ENCODE data around the gene SLC17A4.
"Not testable (repeated sequence)": the region's sequence is repeated elsewhere in the genome, so short reads cannot be mapped to it uniquely, and the experiment has no call there.

SLC17A4 gene

GRCh38 chr6:25754535-25754934 is at the start of gene SLC17A4:
Gene SLC17A4 (plus strand): TSS chr6:25754742. CDS start chr6:25761963, 7,221 bp downstream.
- no peak for DNase-seq (ENCODE audit: low read depth in 2 of 2)

GRCh38 chr6:25706314-25707014 is 48.1 kb upstream of the SLC17A4 start:
- no peak for DNase-seq (ENCODE audit: low read depth in 2 of 2)

DNA sequence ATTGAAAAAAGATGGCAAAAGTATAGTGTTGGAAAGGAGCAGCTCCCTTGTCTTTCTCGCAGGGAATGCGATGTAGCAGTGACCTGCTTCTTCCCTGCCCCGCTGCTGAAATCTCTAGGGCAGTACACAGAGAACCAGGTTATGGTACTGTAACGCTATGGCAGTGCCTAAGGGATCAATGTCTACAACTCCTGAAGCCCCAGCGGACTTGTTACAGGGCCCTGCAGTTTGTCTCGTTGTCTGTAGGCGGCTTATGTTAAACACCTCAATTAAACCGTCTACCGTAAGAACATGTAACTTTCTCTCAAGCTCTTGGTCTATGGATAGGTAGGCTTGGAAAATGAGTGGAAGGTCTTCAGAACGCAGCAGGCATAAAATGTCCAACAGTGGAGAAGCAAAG is 44.8 kb upstream of the SLC17A4 start:
- no peak for DNase-seq (ENCODE audit: low read depth in 2 of 2)

DNA sequence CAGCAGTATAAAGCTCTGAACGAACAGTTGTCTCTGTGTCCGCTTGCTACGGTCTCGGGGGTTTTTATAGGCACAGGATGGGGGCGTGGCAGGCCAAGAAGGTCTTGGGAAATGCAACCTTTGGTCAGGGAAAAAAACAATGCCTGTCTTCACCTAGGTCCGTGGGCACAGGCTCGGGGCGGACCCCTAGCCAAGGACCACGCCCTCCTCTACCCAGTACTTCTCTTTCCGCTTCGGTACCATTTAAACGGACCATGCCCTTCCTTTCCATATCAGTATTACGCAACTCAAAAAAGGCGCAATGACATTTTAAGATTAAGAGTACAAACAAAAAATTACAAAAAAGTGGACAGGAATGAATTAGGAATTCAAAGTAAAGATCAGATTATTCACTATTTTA is 44.3 kb upstream of the SLC17A4 start:
- no peak for DNase-seq (ENCODE audit: low read depth in 2 of 2)

DNA sequence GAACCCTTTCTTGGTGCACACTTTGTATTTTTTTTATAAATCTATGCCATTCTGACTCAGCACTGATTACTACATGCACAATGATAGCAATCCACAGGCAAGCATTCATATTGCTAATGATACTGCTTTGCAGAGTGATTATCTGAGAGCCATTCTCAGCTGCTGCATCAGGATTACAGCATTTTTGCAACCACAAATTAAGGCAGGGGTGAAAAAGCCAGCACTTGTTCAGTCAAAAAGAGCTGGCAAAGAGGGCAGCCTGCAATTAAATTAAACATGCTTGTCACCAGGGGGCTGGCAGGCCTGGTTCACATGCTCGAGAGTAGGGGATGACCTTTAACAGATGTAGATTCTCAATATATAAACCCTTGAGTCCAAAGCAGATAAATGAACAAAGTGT is 40.7 kb upstream of the SLC17A4 start:
- no peak for DNase-seq (ENCODE audit: low read depth in 2 of 2)

- no peak for DNase-seq (ENCODE audit: low read depth in 2 of 2)
These were observed 39.8 kb upstream of the SLC17A4 start for GRCh38 chr6:25714765-25715164.

DNA sequence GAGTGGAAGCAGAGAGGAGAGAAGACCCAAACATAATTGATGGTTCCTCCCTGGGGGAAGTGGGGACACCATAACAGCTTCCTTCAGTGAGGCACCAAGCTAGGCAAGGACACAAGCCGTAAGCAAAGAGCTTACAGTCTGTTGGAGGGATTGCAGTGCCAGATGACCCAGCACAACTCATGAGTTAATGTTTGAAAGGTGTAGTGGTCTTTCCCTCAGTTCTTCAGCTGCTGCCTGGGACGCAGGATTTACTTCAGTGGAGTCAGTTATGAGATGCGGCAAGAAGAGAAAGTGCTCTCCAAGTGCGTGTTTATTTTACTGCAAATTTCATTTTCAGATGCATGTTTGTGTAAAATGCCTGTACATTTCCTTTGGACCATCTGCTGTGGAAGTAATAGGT is 38.7 kb upstream of the SLC17A4 start:
- DNase-seq (ENCODE audit: low read depth in 2 of 2): no peak

- DNase-seq (ENCODE audit: low read depth in 2 of 2): no peak
These were observed 36.4 kb upstream of the SLC17A4 start for GRCh38 chr6:25717866-25718740.

DNA sequence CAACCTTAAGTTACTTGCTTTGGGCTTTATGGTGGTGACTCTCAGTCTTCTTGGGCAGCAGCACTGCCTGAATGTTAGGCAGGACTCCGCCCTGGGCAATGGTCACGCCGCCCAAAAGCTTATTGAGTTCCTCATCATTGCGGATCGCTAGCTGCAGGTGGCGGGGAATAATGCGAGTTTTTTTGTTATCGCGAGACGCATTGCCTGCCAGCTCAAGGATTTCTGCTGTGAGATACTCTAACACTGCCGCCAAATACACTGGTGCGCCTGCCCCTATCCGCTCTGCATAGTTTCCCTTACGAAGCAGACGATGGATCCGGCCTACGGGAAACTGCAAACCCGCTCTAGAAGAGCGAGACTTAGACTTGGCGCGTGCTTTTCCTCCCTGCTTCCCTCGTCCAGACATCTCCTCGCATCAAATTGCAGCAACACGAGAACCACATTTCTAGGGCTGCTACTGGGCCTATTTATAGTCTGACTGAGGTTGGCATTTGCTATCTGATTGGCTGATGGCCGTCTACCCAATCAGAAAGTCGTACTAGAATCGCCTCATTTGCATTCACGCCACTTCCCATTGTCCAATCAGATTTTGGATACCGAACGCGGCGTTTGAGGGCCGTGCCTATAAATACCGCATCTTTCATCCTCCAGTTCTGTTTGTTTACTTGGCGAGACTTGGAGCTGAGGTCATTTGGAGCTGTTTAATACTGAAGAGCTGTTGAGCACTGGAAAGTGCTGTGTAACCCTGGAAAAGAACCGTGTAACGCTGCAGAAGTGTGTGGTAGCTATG is 28.2 kb upstream of the SLC17A4 start:
- no peak for DNase-seq (ENCODE audit: low read depth in 2 of 2)

DNA sequence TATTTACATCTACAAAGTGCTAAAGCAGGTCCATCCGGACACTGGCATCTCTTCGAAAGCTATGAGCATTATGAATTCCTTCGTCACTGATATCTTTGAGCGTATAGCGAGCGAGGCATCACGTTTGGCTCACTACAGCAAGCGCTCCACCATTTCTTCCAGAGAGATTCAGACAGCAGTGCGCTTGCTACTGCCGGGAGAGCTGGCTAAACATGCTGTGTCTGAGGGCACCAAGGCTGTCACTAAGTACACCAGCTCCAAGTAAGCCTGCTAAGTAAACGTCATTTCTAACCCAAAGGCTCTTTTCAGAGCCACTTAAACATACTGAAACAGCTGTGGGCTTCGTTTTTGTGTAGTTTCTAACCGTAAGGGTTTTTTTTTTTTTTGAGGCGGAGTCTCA is 27.5 kb upstream of the SLC17A4 start:
- DNase-seq (ENCODE audit: low read depth in 2 of 2): no peak

DNA sequence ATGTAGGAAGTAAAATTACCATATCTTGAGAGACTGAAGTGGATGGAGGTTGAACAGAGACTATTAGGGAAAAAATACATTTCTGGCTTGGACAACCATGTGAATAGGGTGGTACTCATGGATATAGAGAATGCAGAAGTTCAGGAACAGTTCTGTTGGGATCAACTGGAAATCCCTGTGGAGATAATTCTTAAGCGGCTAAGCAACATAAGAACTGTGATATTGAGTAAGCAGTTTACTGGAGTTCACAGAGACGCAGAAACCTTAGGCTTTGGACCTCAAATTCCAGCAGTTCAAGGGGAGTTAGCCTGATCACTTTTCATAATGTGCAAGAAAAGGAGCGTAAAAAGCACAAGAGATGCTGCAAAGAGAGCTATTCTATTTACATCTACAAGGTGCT is 23.6 kb upstream of the SLC17A4 start:
- DNase-seq (ENCODE audit: low read depth in 2 of 2): no peak

- no peak for DNase-seq (ENCODE audit: low read depth in 2 of 2)
These were observed 22.8 kb upstream of the SLC17A4 start for GRCh38 chr6:25731721-25732120.

DNA sequence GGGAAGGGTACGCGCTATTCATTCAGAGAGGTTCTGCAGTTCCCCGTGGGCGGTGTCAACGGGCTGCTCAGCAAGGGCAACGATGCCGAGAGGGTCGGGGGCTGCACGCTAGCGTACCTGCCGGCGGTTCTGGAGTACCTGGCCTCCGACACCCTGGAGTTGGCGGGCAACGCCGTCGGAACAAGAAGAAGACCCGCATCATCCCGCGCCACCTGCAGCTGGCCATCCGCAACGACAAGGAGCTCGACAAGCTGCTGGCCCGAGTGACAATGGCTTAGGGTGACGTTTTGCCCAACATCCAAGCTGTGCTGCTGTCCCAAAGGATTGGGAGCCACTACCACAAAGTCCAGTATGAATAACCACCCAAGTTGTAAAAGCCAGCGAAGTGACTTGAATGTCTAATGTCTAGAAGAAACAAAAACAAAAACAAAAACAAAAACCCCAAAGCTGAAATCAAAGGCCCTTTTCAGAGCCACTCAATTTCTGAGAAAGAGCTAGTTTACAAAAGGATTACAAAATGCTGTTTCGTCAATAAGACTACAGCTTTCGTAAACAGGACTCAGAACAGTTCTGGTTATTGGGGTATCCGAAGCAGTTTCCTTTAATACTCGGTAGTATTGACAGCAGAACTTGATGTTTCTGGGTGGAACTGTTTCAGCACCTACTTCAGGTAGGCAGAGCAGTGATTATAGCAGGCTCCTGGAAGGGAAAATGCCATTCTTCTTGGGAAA is 21.9 kb upstream of the SLC17A4 start:
- DNase-seq (ENCODE audit: low read depth in 2 of 2): no peak

GRCh38 chr6:25735261-25735660 is 19.3 kb upstream of the SLC17A4 start:
- no peak for DNase-seq (ENCODE audit: low read depth in 2 of 2)

DNA sequence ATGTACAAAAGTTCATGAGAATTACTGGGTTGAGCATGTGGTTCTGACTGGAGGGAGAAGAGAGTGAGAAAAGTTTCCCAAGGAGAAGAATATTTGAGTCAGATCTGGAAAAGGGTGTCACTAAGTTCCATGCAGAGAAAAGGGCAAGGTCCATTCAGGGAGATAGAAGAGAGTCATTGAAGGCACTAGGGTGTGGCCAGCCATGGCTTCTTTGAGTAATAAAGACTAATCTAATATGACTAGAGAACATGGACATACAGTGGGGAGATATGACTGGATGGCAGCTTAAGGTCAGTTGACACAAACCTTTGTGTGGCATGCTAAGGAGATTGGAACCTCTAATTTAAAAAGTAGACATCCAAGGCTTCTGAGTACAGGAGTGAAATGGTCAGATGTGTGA is 10.7 kb upstream of the SLC17A4 start:
- DNase-seq (ENCODE audit: low read depth in 2 of 2): no peak

DNA sequence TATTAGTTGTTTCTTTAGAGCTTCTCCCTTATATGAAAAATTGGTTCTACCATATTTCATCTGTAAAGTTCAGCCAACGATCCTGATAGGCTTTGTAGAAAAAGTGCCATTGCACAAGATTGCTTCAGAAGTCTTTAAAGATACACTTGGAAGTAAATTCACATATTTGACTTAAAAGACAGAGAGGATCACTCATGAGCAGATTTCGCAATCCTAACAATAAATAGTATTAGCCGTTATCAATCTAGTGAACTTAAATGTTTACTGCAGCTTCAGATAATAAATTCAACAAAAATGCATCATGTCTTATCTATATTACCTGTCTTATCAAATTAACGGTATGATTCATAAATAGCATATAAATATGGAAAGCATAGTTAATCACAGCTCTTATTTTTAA is 8.7 kb upstream of the SLC17A4 start:
- DNase-seq (ENCODE audit: low read depth in 2 of 2): no peak

DNA sequence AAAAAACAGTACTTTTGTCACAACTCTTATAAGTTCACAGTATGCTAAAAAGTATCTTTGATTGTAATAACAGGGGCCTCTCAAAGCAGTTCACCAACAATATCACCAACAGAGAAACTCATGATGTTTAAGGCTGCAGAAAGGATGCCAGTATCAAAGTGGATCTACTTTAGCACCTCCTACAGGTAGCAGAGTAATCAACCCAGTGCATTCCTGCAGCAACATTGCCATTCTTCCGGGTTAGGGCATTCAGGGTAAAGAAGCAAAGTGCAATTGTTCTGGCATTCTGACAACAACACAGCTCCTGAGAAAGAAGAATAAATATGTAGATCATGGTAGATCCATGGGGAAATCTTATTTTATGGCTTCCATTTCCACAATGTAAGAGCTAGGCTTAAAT is 7.6 kb upstream of the SLC17A4 start:
- DNase-seq (ENCODE audit: low read depth in 2 of 2): no peak

DNA sequence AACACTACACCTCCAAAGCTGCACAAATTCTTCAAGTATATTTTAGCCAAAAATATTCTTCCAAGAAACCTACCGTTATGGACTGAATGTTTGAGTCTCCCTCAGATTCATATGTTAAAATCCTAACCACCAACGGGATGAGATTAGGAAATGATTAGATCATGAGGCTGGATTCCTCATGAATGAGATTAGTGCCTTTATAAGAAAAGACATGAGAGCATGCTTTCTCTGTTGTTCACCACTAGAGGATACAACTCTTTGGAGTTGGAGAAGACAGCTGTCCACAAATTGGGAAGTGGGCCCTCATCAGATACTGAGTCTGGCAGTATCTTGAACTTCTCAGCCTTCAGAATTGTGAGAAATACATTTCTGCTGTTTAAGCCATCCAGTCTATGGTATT is 7.1 kb upstream of the SLC17A4 start:
- DNase-seq (ENCODE audit: low read depth in 2 of 2): no peak

- no peak for DNase-seq (ENCODE audit: low read depth in 2 of 2)
These were observed 6.5 kb upstream of the SLC17A4 start for GRCh38 chr6:25748049-25748448.

DNA sequence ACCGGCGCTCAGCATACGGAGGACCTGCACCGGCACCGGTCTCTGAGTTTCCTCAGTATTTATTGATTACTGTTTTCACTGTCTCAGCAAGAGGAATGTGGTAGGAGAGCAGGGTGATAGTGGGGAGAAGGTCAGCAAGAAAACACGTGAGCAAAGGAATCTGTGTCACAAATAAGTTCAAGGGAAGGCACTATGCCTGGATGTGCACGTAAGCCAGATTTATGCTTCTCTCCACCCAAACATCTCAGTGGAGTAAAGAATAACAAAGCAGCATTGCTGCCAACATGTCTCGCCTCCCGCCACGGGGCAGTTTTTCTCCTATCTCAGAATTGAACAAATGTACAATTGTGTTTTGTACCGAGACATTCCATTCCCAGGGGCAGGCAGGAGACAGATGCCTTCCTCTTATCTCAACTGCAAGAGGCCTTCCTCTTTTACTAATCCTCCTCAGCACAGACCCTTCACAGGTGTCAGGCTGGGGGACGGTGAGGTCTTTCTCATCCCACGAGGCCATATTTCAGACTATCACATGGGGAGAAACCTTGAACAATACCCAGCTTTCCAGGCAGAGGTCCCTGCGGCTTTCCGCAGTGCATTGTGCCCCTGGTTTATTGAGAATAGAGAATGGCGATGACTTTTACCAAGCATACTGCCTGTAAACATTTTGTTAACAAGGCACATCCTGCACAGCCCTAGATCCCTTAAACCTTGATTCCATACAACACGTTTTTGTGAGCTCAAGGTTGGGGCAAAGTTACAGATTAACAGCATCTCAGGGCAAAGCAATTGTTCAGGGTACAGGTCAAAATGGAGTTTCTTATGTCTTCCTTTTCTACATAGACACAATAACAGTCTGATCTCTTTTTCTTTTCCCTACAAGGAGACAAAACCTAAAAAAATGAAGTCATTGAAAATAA is 5.7 kb upstream of the SLC17A4 start:
- not testable (repeated sequence) for DNase-seq (ENCODE audit: low read depth in 2 of 2)

- no peak for DNase-seq (ENCODE audit: low read depth in 2 of 2)
These were observed 4.7 kb upstream of the SLC17A4 start for GRCh38 chr6:25749837-25750236.

All from stimulated activated CD4-positive, alpha-beta T cell treated with anti-CD3 and anti-CD28 coated beads, Interleukin-15, amount 100 ng/mL, for 48 hours (primary cell).